Measurements from ENCODE around the gene ZNF737. TPM values are rescaled to one million over a fixed set of nuclear protein-coding genes. Genes with fewer than 3 reads are reported as not detected.
"Not testable (repeated sequence)": the region's sequence is repeated elsewhere in the genome, so short reads cannot be mapped to it uniquely, and the experiment has no call there.

Gene ZNF737
- total RNA-seq (10 to 100 TPM; 48.8 to 52.9 TPM), polyA plus RNA-seq (10 to 100 TPM; 10.7 to 15.1 (median 10.8) TPM), total RNA-seq (18.7 to 68.4 (median 36.6) reads per million in 6 experiments)

GRCh38 chr19:20565321-20566018 is at the start of gene ZNF737:
TSS of gene ZNF737 (minus strand) at chr19:20565781. CDS start at chr19:20565640, 141 bp downstream.
- H3K4me1 Mint-ChIP-seq = peaks cover 9 to 36% (median 27%) of the 10 kb centered on the region in 4 donors
- ATAC-seq (peak; percentile 96), DNase-seq (peak; percentile 78 to 97 (median 93))
- peaks cover 8 to 80% (median 28%) of the 10 kb centered on the region in 9 donors for H3K9me3 Mint-ChIP-seq
- H3K27me3 Mint-ChIP-seq = no peaks in the 10 kb centered on the region
- H3K36me3 Mint-ChIP-seq = peaks cover 26 to 57% (median 38%) of the 10 kb centered on the region in 3 donors
- peak within 1 kb of the TSS; percentile 97 to 100 (median 98) for H3K27ac Mint-ChIP-seq
- peak within 1 kb of the TSS; percentile 97 to 100 (median 99) for H3K4me3 Mint-ChIP-seq
- POLR2A ChIA-PET = interaction anchor here (0.6 to 2.9 kb wide), 34 partner anchors 8 to 1270 kb away, joined by 3 to 52 read pairs (median 4); partner anchors contain the start of genes ZNF100, ZNF429, ZNF43 and ZNF430

GRCh38 chr19:20614971-20615370 is 49.4 kb upstream of the ZNF737 start:
- DNase-seq, ATAC-seq, POLR2A ChIA-PET, H3K27ac Mint-ChIP-seq, H3K27me3 Mint-ChIP-seq, H3K4me3 Mint-ChIP-seq, H3K4me1 Mint-ChIP-seq: not testable (repeated sequence)
- Mint-ChIP-seq H3K36me3 (peaks cover 0 to 40% (median 18%) of the 10 kb centered on the region in 3 donors), H3K9me3 (peaks cover 26 to 88% (median 51%) of the 10 kb centered on the region in 9 donors)

GRCh38 chr19:20612711-20613316 is 47.2 kb upstream of the ZNF737 start:
- Mint-ChIP-seq H3K27ac (no peak overlapping the region), H3K36me3 (peaks cover 0 to 47% (median 15%) of the 10 kb centered on the region in 3 donors), H3K4me3 (no peak overlapping the region), H3K27me3 (no peaks in the 10 kb centered on the region), H3K9me3 (peaks cover 29 to 91% (median 57%) of the 10 kb centered on the region in 9 donors), H3K4me1 (peaks cover 0 to 3% (median 0%) of the 10 kb centered on the region in 4 donors)
- no peak for DNase-seq
- ATAC-seq = no peak
- POLR2A ChIA-PET = no interaction called here

GRCh38 chr19:20611866-20612265 is 46.3 kb upstream of the ZNF737 start:
- DNase-seq = no peak
- H3K4me1 Mint-ChIP-seq = peaks cover 0 to 3% (median 0%) of the 10 kb centered on the region in 4 donors

GRCh38 chr19:20607943-20608342 is 42.4 kb upstream of the ZNF737 start:
- no peaks in the 10 kb centered on the region for H3K27me3 Mint-ChIP-seq
- H3K4me3 Mint-ChIP-seq = no peak overlapping the region
- ATAC-seq = no peak
- peaks cover 0 to 40% (median 18%) of the 10 kb centered on the region in 3 donors for H3K36me3 Mint-ChIP-seq
- POLR2A ChIA-PET = no interaction called here
- no peak overlapping the region for H3K27ac Mint-ChIP-seq
- peaks cover 16 to 87% (median 51%) of the 10 kb centered on the region in 9 donors for H3K9me3 Mint-ChIP-seq
- peaks cover 0 to 3% (median 0%) of the 10 kb centered on the region in 4 donors for H3K4me1 Mint-ChIP-seq
- DNase-seq = no peak

More at GRCh38 chr19:20611866-20612265, 46.3 kb upstream of the ZNF737 start:
- Mint-ChIP-seq H3K36me3 (peaks cover 0 to 47% (median 15%) of the 10 kb centered on the region in 3 donors), H3K27me3 (no peaks in the 10 kb centered on the region), H3K4me3 (no peak overlapping the region), H3K9me3 (peaks cover 28 to 91% (median 60%) of the 10 kb centered on the region in 9 donors), H3K27ac (no peak overlapping the region)
- POLR2A ChIA-PET = no interaction called here
- ATAC-seq = no peak

- Mint-ChIP-seq H3K4me1 (peaks cover 3 to 26% (median 12%) of the 10 kb centered on the region in 4 donors), H3K27me3 (no peaks in the 10 kb centered on the region), H3K27ac (no peak overlapping the region), H3K36me3 (peaks cover 63 to 87% (median 87%) of the 10 kb centered on the region in 3 donors), H3K9me3 (peaks cover 11 to 94% (median 29%) of the 10 kb centered on the region in 9 donors), H3K4me3 (no peak overlapping the region)
- ATAC-seq (no peak), DNase-seq (no peak)
- POLR2A ChIA-PET = no interaction called here
Measured at GRCh38 chr19:20558571-20558970, 7.0 kb downstream of the ZNF737 start.

GRCh38 chr19:20558011-20558410 is 7.6 kb downstream of the ZNF737 start:
- POLR2A ChIA-PET = interaction anchor here (0.6 kb wide), 1 partner anchor 1271 kb away, joined by 6 read pairs; no protein-coding TSS in a partner anchor
- H3K4me1 Mint-ChIP-seq = peaks cover 3 to 26% (median 11%) of the 10 kb centered on the region in 4 donors
- H3K27ac Mint-ChIP-seq = no peak overlapping the region
- peaks cover 11 to 97% (median 29%) of the 10 kb centered on the region in 9 donors for H3K9me3 Mint-ChIP-seq
- peaks cover 64 to 88% (median 87%) of the 10 kb centered on the region in 3 donors for H3K36me3 Mint-ChIP-seq
- ATAC-seq (no peak), DNase-seq (no peak)
- H3K27me3 Mint-ChIP-seq = no peaks in the 10 kb centered on the region
- no peak overlapping the region for H3K4me3 Mint-ChIP-seq

GRCh38 chr19:20544667-20545333 is 20.8 kb downstream of the ZNF737 start:
- H3K4me1 Mint-ChIP-seq, H3K27ac Mint-ChIP-seq, ATAC-seq, DNase-seq, H3K27me3 Mint-ChIP-seq: not testable (repeated sequence)
- Mint-ChIP-seq H3K36me3 (peaks cover 45 to 75% (median 58%) of the 10 kb centered on the region in 3 donors), H3K4me3 (peak overlapping the region in 2 of 10 donors; percentile 4 to 9), H3K9me3 (peaks cover 16 to 96% (median 36%) of the 10 kb centered on the region in 9 donors)
- POLR2A ChIA-PET = interaction anchor here (0.7 kb wide), 1 partner anchor 256 kb away, joined by 3 read pairs; no protein-coding TSS in a partner anchor

GRCh38 chr19:20530303-20530702 is 35.3 kb downstream of the ZNF737 start:
- not testable (repeated sequence) for H3K27ac Mint-ChIP-seq, H3K27me3 Mint-ChIP-seq

GRCh38 chr19:20513189-20513904 is 52.2 kb downstream of the ZNF737 start:
- Mint-ChIP-seq H3K27me3 (no peaks in the 10 kb centered on the region), H3K9me3 (peaks cover 0 to 67% (median 43%) of the 10 kb centered on the region in 9 donors), H3K4me3 (no peak overlapping the region), H3K27ac (no peak overlapping the region), H3K4me1 (no peaks in the 10 kb centered on the region), H3K36me3 (peaks cover 0 to 51% (median 14%) of the 10 kb centered on the region in 3 donors)
- DNase-seq = peak in 1 of 10 donors; percentile 2
- POLR2A ChIA-PET = no interaction called here
- ATAC-seq = no peak

More at GRCh38 chr19:20530303-20530702, 35.3 kb downstream of the ZNF737 start:
- H3K4me1 Mint-ChIP-seq, DNase-seq, POLR2A ChIA-PET, ATAC-seq, H3K4me3 Mint-ChIP-seq: not testable (repeated sequence)
- Mint-ChIP-seq H3K9me3 (peaks cover 0 to 81% (median 20%) of the 10 kb centered on the region in 9 donors), H3K36me3 (peaks cover 8 to 47% (median 24%) of the 10 kb centered on the region in 3 donors)

GRCh38 chr19:20503476-20503875 is 62.1 kb downstream of the ZNF737 start:
- H3K27ac Mint-ChIP-seq = no peak overlapping the region
- DNase-seq (no peak), ATAC-seq (no peak)
- no peaks in the 10 kb centered on the region for H3K27me3 Mint-ChIP-seq
- peaks cover 0 to 91% (median 40%) of the 10 kb centered on the region in 9 donors for H3K9me3 Mint-ChIP-seq
- peaks cover 0 to 60% (median 26%) of the 10 kb centered on the region in 3 donors for H3K36me3 Mint-ChIP-seq
- POLR2A ChIA-PET = no interaction called here
- no peak overlapping the region for H3K4me3 Mint-ChIP-seq
- H3K4me1 Mint-ChIP-seq = no peaks in the 10 kb centered on the region

Measured in naive thymus-derived CD8-positive, alpha-beta T cell (primary cell).